Measurements from ENCODE around the gene PRDM10.

Gene PRDM10

GRCh38 chr11:129998107-129998506 is 4.5 kb downstream of the PRDM10 start:
- H3K9me3 Mint-ChIP-seq: no peaks in the 10 kb centered on the region
- no peaks in the 10 kb centered on the region for H3K27me3 Mint-ChIP-seq
- peaks cover 37% of the 10 kb centered on the region for H3K4me1 Mint-ChIP-seq (ENCODE audit: low read depth)
- no peak overlapping the region for H3K4me3 Mint-ChIP-seq
- peaks cover 18% of the 10 kb centered on the region for H3K36me3 Mint-ChIP-seq (ENCODE audit: low read depth)
- H3K27ac Mint-ChIP-seq: no peak overlapping the region

GRCh38 chr11:129997513-129997912 is 5.1 kb downstream of the PRDM10 start:
- Mint-ChIP-seq H3K27me3 (no peaks in the 10 kb centered on the region), H3K36me3 (ENCODE audit: low read depth) (peaks cover 18% of the 10 kb centered on the region), H3K4me3 (no peak overlapping the region), H3K27ac (no peak overlapping the region), H3K4me1 (ENCODE audit: low read depth) (peaks cover 39% of the 10 kb centered on the region), H3K9me3 (no peaks in the 10 kb centered on the region)

- Mint-ChIP-seq H3K27ac (no peak overlapping the region), H3K27me3 (no peaks in the 10 kb centered on the region), H3K9me3 (no peaks in the 10 kb centered on the region)
Observed at GRCh38 chr11:129996113-129996870, 6.3 kb downstream of the PRDM10 start.

GRCh38 chr11:129995163-129995562 is 7.5 kb downstream of the PRDM10 start:
- no peak overlapping the region for H3K4me3 Mint-ChIP-seq
- peaks cover 18% of the 10 kb centered on the region for H3K36me3 Mint-ChIP-seq (ENCODE audit: low read depth)
- H3K9me3 Mint-ChIP-seq: no peaks in the 10 kb centered on the region
- no peaks in the 10 kb centered on the region for H3K27me3 Mint-ChIP-seq
- peaks cover 31% of the 10 kb centered on the region for H3K4me1 Mint-ChIP-seq (ENCODE audit: low read depth)
- H3K27ac Mint-ChIP-seq: no peak overlapping the region

More at GRCh38 chr11:129996113-129996870, 6.3 kb downstream of the PRDM10 start:
- peaks cover 18% of the 10 kb centered on the region for H3K36me3 Mint-ChIP-seq (ENCODE audit: low read depth)
- no peak overlapping the region for H3K4me3 Mint-ChIP-seq
- peaks cover 43% of the 10 kb centered on the region for H3K4me1 Mint-ChIP-seq (ENCODE audit: low read depth)

- H3K9me3 Mint-ChIP-seq: no peaks in the 10 kb centered on the region
Observed at GRCh38 chr11:129992161-129992944, 10.3 kb downstream of the PRDM10 start.

GRCh38 chr11:129989149-129989813 is 13.4 kb downstream of the PRDM10 start:
- Mint-ChIP-seq H3K27me3 (no peaks in the 10 kb centered on the region), H3K4me1 (ENCODE audit: low read depth) (peaks cover 10% of the 10 kb centered on the region), H3K4me3 (no peak overlapping the region), H3K36me3 (ENCODE audit: low read depth) (peaks cover 4% of the 10 kb centered on the region), H3K27ac (no peak overlapping the region), H3K9me3 (no peaks in the 10 kb centered on the region)

More at GRCh38 chr11:129992161-129992944, 10.3 kb downstream of the PRDM10 start:
- H3K36me3 Mint-ChIP-seq (ENCODE audit: low read depth): peaks cover 18% of the 10 kb centered on the region
- H3K27me3 Mint-ChIP-seq: no peaks in the 10 kb centered on the region
- H3K4me1 Mint-ChIP-seq (ENCODE audit: low read depth): peaks cover 16% of the 10 kb centered on the region
- no peak overlapping the region for H3K4me3 Mint-ChIP-seq
- peak overlapping the region; percentile 26 for H3K27ac Mint-ChIP-seq

GRCh38 chr11:129987950-129988349 is 14.7 kb downstream of the PRDM10 start:
- peaks cover 8% of the 10 kb centered on the region for H3K4me1 Mint-ChIP-seq (ENCODE audit: low read depth)
- no peak overlapping the region for H3K4me3 Mint-ChIP-seq
- H3K27ac Mint-ChIP-seq: no peak overlapping the region
- H3K9me3 Mint-ChIP-seq: no peaks in the 10 kb centered on the region
- H3K36me3 Mint-ChIP-seq (ENCODE audit: low read depth): peaks cover 4% of the 10 kb centered on the region
- no peaks in the 10 kb centered on the region for H3K27me3 Mint-ChIP-seq

GRCh38 chr11:129985823-129986222 is 16.8 kb downstream of the PRDM10 start:
- Mint-ChIP-seq H3K9me3 (no peaks in the 10 kb centered on the region), H3K4me1 (ENCODE audit: low read depth) (no peaks in the 10 kb centered on the region), H3K27ac (no peak overlapping the region), H3K4me3 (no peak overlapping the region), H3K27me3 (no peaks in the 10 kb centered on the region), H3K36me3 (ENCODE audit: low read depth) (peaks cover 4% of the 10 kb centered on the region)

GRCh38 chr11:129980086-129980485 is 22.5 kb downstream of the PRDM10 start:
- Mint-ChIP-seq H3K4me3 (no peak overlapping the region), H3K27ac (no peak overlapping the region), H3K36me3 (ENCODE audit: low read depth) (peaks cover 4% of the 10 kb centered on the region), H3K4me1 (ENCODE audit: low read depth) (peaks cover 4% of the 10 kb centered on the region), H3K27me3 (no peaks in the 10 kb centered on the region), H3K9me3 (no peaks in the 10 kb centered on the region)

GRCh38 chr11:129979046-129979605 is 23.5 kb downstream of the PRDM10 start:
- no peaks in the 10 kb centered on the region for H3K9me3 Mint-ChIP-seq
- H3K4me1 Mint-ChIP-seq (ENCODE audit: low read depth): peaks cover 4% of the 10 kb centered on the region
- no peak overlapping the region for H3K4me3 Mint-ChIP-seq
- no peak overlapping the region for H3K27ac Mint-ChIP-seq
- no peaks in the 10 kb centered on the region for H3K27me3 Mint-ChIP-seq
- peaks cover 4% of the 10 kb centered on the region for H3K36me3 Mint-ChIP-seq (ENCODE audit: low read depth)

GRCh38 chr11:129978447-129978846 is 24.2 kb downstream of the PRDM10 start:
- Mint-ChIP-seq H3K4me1 (ENCODE audit: low read depth) (peaks cover 4% of the 10 kb centered on the region), H3K36me3 (ENCODE audit: low read depth) (peaks cover 4% of the 10 kb centered on the region), H3K27ac (no peak overlapping the region), H3K27me3 (no peaks in the 10 kb centered on the region), H3K9me3 (no peaks in the 10 kb centered on the region), H3K4me3 (no peak overlapping the region)

GRCh38 chr11:129976328-129976727 is 26.3 kb downstream of the PRDM10 start:
- Mint-ChIP-seq H3K4me1 (ENCODE audit: low read depth) (peaks cover 15% of the 10 kb centered on the region), H3K4me3 (no peak overlapping the region), H3K27ac (no peak overlapping the region), H3K9me3 (no peaks in the 10 kb centered on the region), H3K36me3 (ENCODE audit: low read depth) (peaks cover 4% of the 10 kb centered on the region), H3K27me3 (no peaks in the 10 kb centered on the region)

- Mint-ChIP-seq H3K27me3 (no peaks in the 10 kb centered on the region), H3K36me3 (ENCODE audit: low read depth) (peaks cover 2% of the 10 kb centered on the region), H3K4me3 (no peak overlapping the region), H3K27ac (no peak overlapping the region), H3K4me1 (ENCODE audit: low read depth) (peaks cover 13% of the 10 kb centered on the region), H3K9me3 (no peaks in the 10 kb centered on the region)
Observed at GRCh38 chr11:129975543-129975942, 27.1 kb downstream of the PRDM10 start.

- no peaks in the 10 kb centered on the region for H3K9me3 Mint-ChIP-seq
- no peak overlapping the region for H3K4me3 Mint-ChIP-seq
- H3K36me3 Mint-ChIP-seq (ENCODE audit: low read depth): no peaks in the 10 kb centered on the region
- H3K4me1 Mint-ChIP-seq (ENCODE audit: low read depth): peaks cover 11% of the 10 kb centered on the region
- no peaks in the 10 kb centered on the region for H3K27me3 Mint-ChIP-seq
- H3K27ac Mint-ChIP-seq: no peak overlapping the region
Observed at GRCh38 chr11:129974672-129975071, 28.0 kb downstream of the PRDM10 start.

GRCh38 chr11:129974237-129974636 is 28.4 kb downstream of the PRDM10 start:
- no peak overlapping the region for H3K4me3 Mint-ChIP-seq

More at GRCh38 chr11:129974237-129974636, 28.4 kb downstream of the PRDM10 start:
- no peaks in the 10 kb centered on the region for H3K9me3 Mint-ChIP-seq
- peaks cover 11% of the 10 kb centered on the region for H3K4me1 Mint-ChIP-seq (ENCODE audit: low read depth)
- no peak overlapping the region for H3K27ac Mint-ChIP-seq
- H3K27me3 Mint-ChIP-seq: no peaks in the 10 kb centered on the region
- H3K36me3 Mint-ChIP-seq (ENCODE audit: low read depth): no peaks in the 10 kb centered on the region

Data from stimulated activated naive CD8-positive, alpha-beta T cell treated with anti-CD3 and anti-CD28 coated beads, Interleukin-15, Interleukin-2, amounts not matched to agents 100 ng/mL and 50 ng/mL, for 24 hours (primary cell).